ENCODE measurements around the gene PRKAR1B. TPM values are rescaled to one million over a fixed set of nuclear protein-coding genes. Genes with fewer than 3 reads are reported as not detected.

The PRKAR1B gene
- total RNA-seq, 1 donor from 2014 or later, result 14.0 TPM

DNA sequence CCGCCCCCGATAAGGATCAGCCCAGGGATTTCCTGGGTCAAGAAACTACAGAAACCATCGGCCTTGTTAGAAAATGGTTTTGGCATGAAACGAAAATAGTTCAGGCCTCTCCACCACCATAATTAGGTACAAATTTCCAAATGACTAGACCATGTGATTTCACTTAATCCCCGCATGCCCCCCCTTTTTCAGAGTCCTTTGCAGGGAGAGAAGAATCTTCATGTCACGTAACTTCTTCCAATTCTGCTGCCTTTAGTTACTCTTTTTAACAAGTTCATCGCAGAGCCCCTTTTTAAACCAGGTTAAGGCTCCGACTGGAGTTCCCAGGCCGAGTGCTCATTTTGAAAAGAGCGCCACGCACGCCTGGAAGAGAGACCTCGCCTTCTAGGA is 210.9 kb downstream of the PRKAR1B start:
- Histone ChIP-seq H3K36me3 (ENCODE audit: control insufficient read depth, insufficient read depth, low read length) (peaks cover 7% of the 10 kb centered on the region), H3K4me3 (ENCODE audit: low read depth, low read length) (no peak overlapping the region), H3K27me3 (ENCODE audit: control insufficient read depth, insufficient read depth, low read length) (no peaks in the 10 kb centered on the region)
- TF ChIP-seq, protein P1, sequence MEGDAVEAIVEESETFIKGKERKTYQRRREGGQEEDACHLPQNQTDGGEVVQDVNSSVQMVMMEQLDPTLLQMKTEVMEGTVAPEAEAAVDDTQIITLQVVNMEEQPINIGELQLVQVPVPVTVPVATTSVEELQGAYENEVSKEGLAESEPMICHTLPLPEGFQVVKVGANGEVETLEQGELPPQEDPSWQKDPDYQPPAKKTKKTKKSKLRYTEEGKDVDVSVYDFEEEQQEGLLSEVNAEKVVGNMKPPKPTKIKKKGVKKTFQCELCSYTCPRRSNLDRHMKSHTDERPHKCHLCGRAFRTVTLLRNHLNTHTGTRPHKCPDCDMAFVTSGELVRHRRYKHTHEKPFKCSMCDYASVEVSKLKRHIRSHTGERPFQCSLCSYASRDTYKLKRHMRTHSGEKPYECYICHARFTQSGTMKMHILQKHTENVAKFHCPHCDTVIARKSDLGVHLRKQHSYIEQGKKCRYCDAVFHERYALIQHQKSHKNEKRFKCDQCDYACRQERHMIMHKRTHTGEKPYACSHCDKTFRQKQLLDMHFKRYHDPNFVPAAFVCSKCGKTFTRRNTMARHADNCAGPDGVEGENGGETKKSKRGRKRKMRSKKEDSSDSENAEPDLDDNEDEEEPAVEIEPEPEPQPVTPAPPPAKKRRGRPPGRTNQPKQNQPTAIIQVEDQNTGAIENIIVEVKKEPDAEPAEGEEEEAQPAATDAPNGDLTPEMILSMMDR (IDR thresholded peaks at IDR 0.05; ENCODE audit: insufficient read depth, low read length, severe bottlenecking), result no peak
- no peak for DNase-seq (ENCODE audit: low read depth)
- no peak for FAIRE-seq

DNA sequence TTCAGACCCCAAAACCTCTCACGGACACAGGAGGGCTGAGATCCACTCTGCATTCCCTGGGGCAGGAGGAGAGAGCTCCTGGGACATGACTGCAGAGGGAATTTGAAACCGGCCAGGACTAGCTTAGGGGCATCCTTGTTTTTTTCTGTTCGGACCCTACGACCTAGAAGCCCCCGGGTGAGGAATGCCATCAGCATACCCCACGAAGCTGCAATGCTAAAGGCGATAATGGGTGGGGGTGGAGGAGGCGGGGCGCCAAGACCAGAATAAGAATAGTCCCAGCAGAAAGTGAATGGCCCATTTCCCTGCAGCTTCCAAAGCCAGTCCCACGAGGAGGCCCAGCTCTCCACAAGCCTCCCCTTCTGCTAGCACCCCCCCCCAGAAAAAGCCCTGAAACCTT is 211.5 kb downstream of the PRKAR1B start:
- H3K27me3 ChIP-seq (ENCODE audit: control insufficient read depth, insufficient read depth, low read length), result no peaks in the 10 kb centered on the region
- TF ChIP-seq, protein P1 (IDR thresholded peaks at IDR 0.05; ENCODE audit: insufficient read depth, low read length, severe bottlenecking), result no peak
- peaks cover 9% of the 10 kb centered on the region for H3K36me3 ChIP-seq (ENCODE audit: control insufficient read depth, insufficient read depth, low read length)
- DNase-seq (ENCODE audit: low read depth) (no peak), FAIRE-seq (no peak)
- no peak overlapping the region for H3K4me3 ChIP-seq (ENCODE audit: low read depth, low read length)

DNA sequence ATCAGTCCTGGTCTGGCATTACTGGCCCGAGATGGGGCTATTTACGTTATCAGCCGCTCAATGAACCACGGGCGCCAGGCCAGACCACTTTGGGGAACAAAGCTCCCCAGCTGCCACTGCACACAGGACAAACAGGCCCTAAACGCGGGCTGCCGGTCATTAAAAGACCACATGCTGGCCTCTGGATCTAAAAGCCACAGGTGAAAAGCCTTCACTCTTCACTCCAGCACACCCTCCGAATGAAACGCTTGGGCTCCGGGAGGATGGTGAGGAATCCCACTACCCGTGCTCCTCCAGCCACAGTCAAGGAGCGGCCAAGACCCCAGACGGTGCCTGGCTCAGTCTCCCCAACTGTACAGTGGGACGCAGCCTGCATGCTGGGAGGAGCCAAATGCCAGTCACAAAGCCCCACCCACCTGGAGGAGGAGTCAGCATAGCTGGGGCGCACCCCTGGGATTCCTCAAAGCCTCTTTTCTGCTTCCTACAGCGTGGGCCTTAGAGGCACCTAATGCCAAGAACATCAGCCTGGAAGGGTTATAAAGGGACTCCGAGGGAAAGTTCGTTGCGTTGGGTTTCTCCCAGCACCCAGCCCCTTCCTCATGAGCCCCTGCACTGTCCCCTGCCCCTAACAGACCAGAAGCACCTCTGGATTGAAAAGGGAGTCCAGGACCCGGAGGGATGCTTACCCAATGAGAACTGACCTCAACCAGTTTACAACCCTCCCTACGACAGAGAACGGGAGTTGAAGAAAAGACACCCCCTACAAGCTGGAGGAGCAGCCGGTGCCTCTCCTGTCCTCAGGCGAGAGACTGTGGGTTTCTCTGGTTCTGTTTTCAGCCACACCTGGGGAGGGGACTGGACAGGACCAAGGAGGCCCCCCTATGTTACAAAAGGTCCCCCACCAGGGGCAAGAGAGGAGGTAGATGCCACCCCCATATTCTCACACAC is 212.2 kb downstream of the PRKAR1B start:
- H3K4me3 ChIP-seq (ENCODE audit: low read depth, low read length), result no peak overlapping the region
- peak; percentile 60 for FAIRE-seq

DNA sequence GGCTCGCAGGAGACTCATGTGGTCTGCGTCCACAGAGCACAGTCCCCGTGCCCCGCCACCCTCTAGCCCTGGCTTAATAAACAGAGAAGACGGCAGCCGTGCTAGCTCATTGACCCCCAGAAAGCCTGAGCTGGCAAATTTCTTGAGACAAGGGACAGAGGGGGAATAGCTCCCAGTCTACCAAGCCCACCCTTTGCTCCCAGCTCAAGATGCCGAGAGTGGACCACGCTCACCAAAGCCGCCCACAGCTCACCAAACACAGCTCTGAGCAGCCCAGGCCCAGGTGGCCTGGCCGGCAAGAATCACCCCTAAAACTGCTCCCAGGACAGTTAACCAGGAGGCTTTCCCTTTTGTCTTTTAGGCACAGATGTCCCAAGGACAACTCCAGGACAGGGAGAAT is 212.8 kb downstream of the PRKAR1B start:
- Histone ChIP-seq H3K36me3 (ENCODE audit: control insufficient read depth, insufficient read depth, low read length) (peaks cover 14% of the 10 kb centered on the region), H3K27me3 (ENCODE audit: control insufficient read depth, insufficient read depth, low read length) (no peaks in the 10 kb centered on the region), H3K4me3 (ENCODE audit: low read depth, low read length) (no peak overlapping the region)
- FAIRE-seq (no peak), DNase-seq (ENCODE audit: low read depth) (no peak)
- TF ChIP-seq, protein P1 (IDR thresholded peaks at IDR 0.05; ENCODE audit: insufficient read depth, low read length, severe bottlenecking), result no peak

More for the DNA sequence above, 212.2 kb downstream of the PRKAR1B start:
- TF ChIP-seq, protein P1 (IDR thresholded peaks at IDR 0.05; ENCODE audit: insufficient read depth, low read length, severe bottlenecking), result no peak
- Histone ChIP-seq H3K27me3 (ENCODE audit: control insufficient read depth, insufficient read depth, low read length) (no peaks in the 10 kb centered on the region), H3K36me3 (ENCODE audit: control insufficient read depth, insufficient read depth, low read length) (peaks cover 12% of the 10 kb centered on the region)
- DNase-seq (ENCODE audit: low read depth), result peak; percentile 69

DNA sequence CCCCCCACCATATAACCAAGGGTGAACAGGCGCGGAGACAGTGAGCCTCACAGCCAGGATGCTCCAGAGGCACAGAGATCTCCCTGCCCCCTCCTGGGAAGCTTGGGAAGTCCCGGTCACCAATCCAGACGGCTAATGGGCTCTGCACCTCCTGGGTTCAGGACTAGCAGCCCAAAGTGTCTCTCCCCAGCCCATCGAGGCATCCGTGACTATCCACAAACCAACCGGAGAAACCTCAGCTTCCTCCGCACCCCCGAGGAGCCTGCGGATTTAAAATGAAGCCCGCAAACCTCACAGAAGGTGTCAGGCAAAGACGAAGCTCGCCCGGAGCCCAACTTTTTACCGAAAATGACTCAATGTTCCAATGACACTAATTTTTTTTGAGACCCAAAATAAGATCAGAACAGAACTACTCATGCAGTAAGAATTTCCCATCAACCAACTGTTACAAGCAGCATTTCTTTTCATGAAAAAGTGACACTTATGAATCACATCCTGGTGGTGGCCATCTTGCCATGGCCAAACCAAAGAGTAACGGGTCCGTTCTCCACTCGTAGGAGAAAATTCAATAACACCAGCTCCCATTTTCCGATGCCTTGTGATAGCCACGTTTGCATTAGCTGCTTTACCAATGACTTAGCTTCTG is 213.4 kb downstream of the PRKAR1B start:
- no peaks in the 10 kb centered on the region for H3K27me3 ChIP-seq (ENCODE audit: control insufficient read depth, insufficient read depth, low read length)
- no peak overlapping the region for H3K4me3 ChIP-seq (ENCODE audit: low read depth, low read length)
- no peak for DNase-seq (ENCODE audit: low read depth)
- FAIRE-seq, result no peak
- TF ChIP-seq, protein P1 (IDR thresholded peaks at IDR 0.05; ENCODE audit: insufficient read depth, low read length, severe bottlenecking), result peak; percentile 31
- peaks cover 19% of the 10 kb centered on the region for H3K36me3 ChIP-seq (ENCODE audit: control insufficient read depth, insufficient read depth, low read length)

All from bronchial epithelial cell (primary cell).